HepG2 (cell line): ENCODE measurements around the gene CALD1. TPM values are rescaled to one million over a fixed set of nuclear protein-coding genes. Genes with fewer than 3 reads are reported as not detected.

ENCODE experiments used
- BATF2 ChIP-seq: sonication (generic); formaldehyde crosslinking; IDR thresholded peaks from 2 replicates; pipeline ENCODE4 v1.8.0; 2022; ENCODE audit warnings: mild to moderate bottlenecking, missing genetic modification reagents, moderate library complexity
- RARG ChIP-seq: sonication (generic); formaldehyde crosslinking; IDR thresholded peaks from 2 replicates; pipeline ENCODE4 v1.4.0; 2020; ENCODE audit warnings: low read depth, mild to moderate bottlenecking, missing genetic modification reagents
- ZNF205 ChIP-seq: IDR thresholded peaks from 2 replicates; pipeline ENCODE4 v1.6.1; 2018; ENCODE audit warnings: missing biosample characterization, missing genetic modification reagents
- ZNF432 ChIP-seq: sonication (generic); formaldehyde crosslinking; IDR thresholded peaks from 2 replicates; pipeline ENCODE4 v1.5.0; 2020; ENCODE audit warnings: missing genetic modification reagents, mild to moderate bottlenecking, borderline replicate concordance
- ZNF567 ChIP-seq: sonication (generic); formaldehyde crosslinking; IDR thresholded peaks from 2 replicates; pipeline ENCODE4 v1.8.1; 2023; ENCODE audit warnings: mild to moderate bottlenecking, missing genetic modification reagents, borderline replicate concordance
- ZNF605 ChIP-seq: sonication (generic); formaldehyde crosslinking; IDR thresholded peaks from 2 replicates; pipeline ENCODE4 v1.8.0; 2022; ENCODE audit warnings: mild to moderate bottlenecking, missing genetic modification reagents
- ZNF639 ChIP-seq: conservative IDR thresholded peaks from 2 replicates; pipeline ENCODE4 v1.6.1; 2018; ENCODE audit warnings: missing genetic modification reagents
- ZNF724P ChIP-seq: sonication (generic); formaldehyde crosslinking; IDR thresholded peaks from 2 replicates; pipeline ENCODE4 v1.8.0; 2022; ENCODE audit warnings: missing genetic modification reagents, borderline replicate concordance
- ZSCAN21 ChIP-seq: sonication (generic); formaldehyde crosslinking; IDR thresholded peaks from 2 replicates; pipeline ENCODE4 v1.8.0; 2022; ENCODE audit warnings: mild to moderate bottlenecking, missing genetic modification reagents, moderate library complexity, borderline replicate concordance
- ZSCAN30 ChIP-seq: sonication (generic); formaldehyde crosslinking; IDR thresholded peaks from 2 replicates; pipeline ENCODE4 v1.5.0; 2020; ENCODE audit warnings: mild to moderate bottlenecking, missing genetic modification reagents
- polyA plus RNA-seq, 8 experiments: library from polyadenylated mRNA; depleted of rRNA in 3 of 8; stranded (reverse) in 7 of 8; unstranded in 1 of 8; fragments of >200 nt; fragmentation: Illumina TruSeq in 4 of 8; extraction: Trizol in 4 of 8; gene quantifications; 2 replicates each; pipeline versions ENCODE4 v1.2.1 to v1.2.3, GENCODE V29; 2011 to 2016; ENCODE audit warnings: low read depth in 4 of 8, missing spikeins in 1 of 8, mixed read lengths in 1 of 8; ENCODE audit not compliant: insufficient read depth in 1 of 8
- total RNA-seq, 5 experiments: library from RNA; depleted of rRNA; stranded (reverse); fragments of >200 nt; fragmentation: Illumina TruSeq; extraction: Trizol; gene quantifications; 2 replicates each; pipeline ENCODE4 v1.2.3, GENCODE V29; 2016; ENCODE audit warnings: low read depth in 1 of 5
- TF ChIP-seq, protein P1 (sequence below), 2 experiments: sonication (generic) in 1 of 2; formaldehyde crosslinking in 1 of 2; IDR thresholded peaks; 2 replicates each; pipeline versions ENCODE4 v1.4.0 to v1.6.1; 2016 to 2020; ENCODE audit warnings: borderline replicate concordance in 1 of 2, low read depth in 1 of 2, mild to moderate bottlenecking in 1 of 2, missing genetic modification reagents in 1 of 2
- TF ChIP-seq, protein P2 (sequence below): sonication (generic); formaldehyde crosslinking; IDR thresholded peaks from 2 replicates; pipeline ENCODE4 v1.5.1; 2020; ENCODE audit warnings: mild to moderate bottlenecking, missing genetic modification reagents, borderline replicate concordance
- TF ChIP-seq, protein P3 (sequence below): IDR thresholded peaks from 2 replicates; pipeline ENCODE4 v1.6.1; 2018; ENCODE audit warnings: missing genetic modification reagents, mild to moderate bottlenecking, missing compliant biosample characterization
- TF ChIP-seq, protein P4 (sequence below): sonication (generic); formaldehyde crosslinking; conservative IDR thresholded peaks from 2 replicates; pipeline ENCODE4 v1.5.0; 2020; ENCODE audit warnings: missing genetic modification reagents

The CALD1 gene
- total and polyA plus RNA-seq, 2 of the 13 experiments (the other 11 are each of a cell fraction or from before 2014, with no cell fraction given) = 53.0 to 112 TPM

GRCh38 chr7:134891262-134891695, 111.8 kb downstream of the CALD1 start (continued):
- TF ChIP-seq RARG (CRISPR knock-in tag) = no peak
- TF ChIP-seq ZNF639 (CRISPR knock-in tag) = no peak
- TF ChIP-seq, protein P1, sequence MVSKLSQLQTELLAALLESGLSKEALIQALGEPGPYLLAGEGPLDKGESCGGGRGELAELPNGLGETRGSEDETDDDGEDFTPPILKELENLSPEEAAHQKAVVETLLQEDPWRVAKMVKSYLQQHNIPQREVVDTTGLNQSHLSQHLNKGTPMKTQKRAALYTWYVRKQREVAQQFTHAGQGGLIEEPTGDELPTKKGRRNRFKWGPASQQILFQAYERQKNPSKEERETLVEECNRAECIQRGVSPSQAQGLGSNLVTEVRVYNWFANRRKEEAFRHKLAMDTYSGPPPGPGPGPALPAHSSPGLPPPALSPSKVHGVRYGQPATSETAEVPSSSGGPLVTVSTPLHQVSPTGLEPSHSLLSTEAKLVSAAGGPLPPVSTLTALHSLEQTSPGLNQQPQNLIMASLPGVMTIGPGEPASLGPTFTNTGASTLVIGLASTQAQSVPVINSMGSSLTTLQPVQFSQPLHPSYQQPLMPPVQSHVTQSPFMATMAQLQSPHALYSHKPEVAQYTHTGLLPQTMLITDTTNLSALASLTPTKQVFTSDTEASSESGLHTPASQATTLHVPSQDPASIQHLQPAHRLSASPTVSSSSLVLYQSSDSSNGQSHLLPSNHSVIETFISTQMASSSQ (IDR thresholded peaks at IDR 0.05; ENCODE audit: low read depth) = no peak
- TF ChIP-seq, protein P1 (CRISPR knock-in tag; IDR thresholded peaks at IDR 0.05; ENCODE audit: borderline replicate concordance) = no peak
- TF ChIP-seq, protein P2, sequence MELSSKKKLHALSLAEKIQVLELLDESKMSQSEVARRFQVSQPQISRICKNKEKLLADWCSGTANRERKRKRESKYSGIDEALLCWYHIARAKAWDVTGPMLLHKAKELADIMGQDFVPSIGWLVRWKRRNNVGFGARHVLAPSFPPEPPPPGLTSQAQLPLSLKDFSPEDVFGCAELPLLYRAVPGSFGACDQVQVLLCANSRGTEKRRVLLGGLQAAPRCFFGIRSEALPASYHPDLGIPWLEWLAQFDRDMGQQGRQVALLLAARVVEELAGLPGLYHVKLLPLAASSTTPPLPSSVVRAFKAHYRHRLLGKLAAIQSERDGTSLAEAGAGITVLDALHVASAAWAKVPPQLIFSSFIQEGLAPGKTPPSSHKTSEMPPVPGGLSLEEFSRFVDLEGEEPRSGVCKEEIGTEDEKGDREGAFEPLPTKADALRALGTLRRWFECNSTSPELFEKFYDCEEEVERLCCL (CRISPR knock-in tag) = no peak
- no peak for TF ChIP-seq ZSCAN30
- TF ChIP-seq, protein P3, sequence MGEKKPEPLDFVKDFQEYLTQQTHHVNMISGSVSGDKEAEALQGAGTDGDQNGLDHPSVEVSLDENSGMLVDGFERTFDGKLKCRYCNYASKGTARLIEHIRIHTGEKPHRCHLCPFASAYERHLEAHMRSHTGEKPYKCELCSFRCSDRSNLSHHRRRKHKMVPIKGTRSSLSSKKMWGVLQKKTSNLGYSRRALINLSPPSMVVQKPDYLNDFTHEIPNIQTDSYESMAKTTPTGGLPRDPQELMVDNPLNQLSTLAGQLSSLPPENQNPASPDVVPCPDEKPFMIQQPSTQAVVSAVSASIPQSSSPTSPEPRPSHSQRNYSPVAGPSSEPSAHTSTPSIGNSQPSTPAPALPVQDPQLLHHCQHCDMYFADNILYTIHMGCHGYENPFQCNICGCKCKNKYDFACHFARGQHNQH (CRISPR knock-in tag) = peak; percentile 42; the same call in 1 of the 2 replicates
- TF ChIP-seq ZNF205 (CRISPR knock-in tag) = no peak
- TF ChIP-seq ZNF432 = no peak
- TF ChIP-seq ZNF567 (CRISPR knock-in tag) = no peak
- TF ChIP-seq ZNF724P (CRISPR knock-in tag) = no peak
- TF ChIP-seq BATF2 (CRISPR knock-in tag) = no peak
- no peak; the same call in 1 of the 2 replicates for TF ChIP-seq ZSCAN21 (CRISPR knock-in tag)
- no peak for TF ChIP-seq ZNF605 (CRISPR knock-in tag)
- TF ChIP-seq, protein P4, sequence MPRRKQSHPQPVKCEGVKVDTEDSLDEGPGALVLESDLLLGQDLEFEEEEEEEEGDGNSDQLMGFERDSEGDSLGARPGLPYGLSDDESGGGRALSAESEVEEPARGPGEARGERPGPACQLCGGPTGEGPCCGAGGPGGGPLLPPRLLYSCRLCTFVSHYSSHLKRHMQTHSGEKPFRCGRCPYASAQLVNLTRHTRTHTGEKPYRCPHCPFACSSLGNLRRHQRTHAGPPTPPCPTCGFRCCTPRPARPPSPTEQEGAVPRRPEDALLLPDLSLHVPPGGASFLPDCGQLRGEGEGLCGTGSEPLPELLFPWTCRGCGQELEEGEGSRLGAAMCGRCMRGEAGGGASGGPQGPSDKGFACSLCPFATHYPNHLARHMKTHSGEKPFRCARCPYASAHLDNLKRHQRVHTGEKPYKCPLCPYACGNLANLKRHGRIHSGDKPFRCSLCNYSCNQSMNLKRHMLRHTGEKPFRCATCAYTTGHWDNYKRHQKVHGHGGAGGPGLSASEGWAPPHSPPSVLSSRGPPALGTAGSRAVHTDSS = no peak
